HUES6 (cell line): ENCODE results near the gene TEX2.
"Not testable (repeated sequence)": the region's sequence is repeated elsewhere in the genome, so short reads cannot be mapped to it uniquely, and the experiment has no call there.

Experiments used
- H3K27ac ChIP-seq: 2 replicates; pipeline ENCODE4 v1.7.0; 2013; ENCODE audit warnings: low read depth, mild to moderate bottlenecking, low read length, inconsistent platforms
- H3K27me3 ChIP-seq: 2 replicates; pipeline ENCODE4 v1.6.1; 2013; ENCODE audit warnings: low read length; ENCODE audit not compliant: control insufficient read depth, insufficient read depth
- H3K36me3 ChIP-seq: 2 replicates; pipeline ENCODE4 v1.6.1; 2013; ENCODE audit warnings: low read length; ENCODE audit not compliant: control insufficient read depth, insufficient read depth
- H3K4me1 ChIP-seq: 2 replicates; pipeline ENCODE4 v1.6.1; 2013; ENCODE audit warnings: low read length; ENCODE audit not compliant: control insufficient read depth, insufficient read depth
- H3K4me3 ChIP-seq: 2 replicates; pipeline ENCODE4 v1.5.1; 2013; ENCODE audit warnings: low read depth, low read length
- H3K9ac ChIP-seq: one replicate; pipeline ENCODE4 v1.6.1; 2013; ENCODE audit warnings: mild to moderate bottlenecking, low read length
- H3K9me3 ChIP-seq: 2 replicates; pipeline ENCODE4 v1.6.1; 2013; ENCODE audit warnings: low read depth, low read length; ENCODE audit not compliant: control insufficient read depth, insufficient read depth

Gene TEX2

GRCh38 chr17:64252831-64253230 lies 10.2 kb downstream of the TEX2 start:
- H3K9me3 ChIP-seq, result no peaks in the 10 kb centered on the region
- no peaks in the 10 kb centered on the region for H3K36me3 ChIP-seq
- no peaks in the 10 kb centered on the region for H3K27me3 ChIP-seq
- peaks cover 6% of the 10 kb centered on the region; the same call in 1 of the 2 replicates for H3K4me1 ChIP-seq
- H3K4me3 ChIP-seq, result no peak overlapping the region
- H3K9ac ChIP-seq, result no peak overlapping the region
- no peak overlapping the region for H3K27ac ChIP-seq

- Histone ChIP-seq H3K27ac (no peak overlapping the region), H3K4me1 (no peaks in the 10 kb centered on the region), H3K9ac (no peak overlapping the region), H3K9me3 (no peaks in the 10 kb centered on the region), H3K36me3 (no peaks in the 10 kb centered on the region), H3K27me3 (no peaks in the 10 kb centered on the region), H3K4me3 (no peak overlapping the region)
Observed at GRCh38 chr17:64250233-64250835, 12.7 kb downstream of the TEX2 start.

DNA sequence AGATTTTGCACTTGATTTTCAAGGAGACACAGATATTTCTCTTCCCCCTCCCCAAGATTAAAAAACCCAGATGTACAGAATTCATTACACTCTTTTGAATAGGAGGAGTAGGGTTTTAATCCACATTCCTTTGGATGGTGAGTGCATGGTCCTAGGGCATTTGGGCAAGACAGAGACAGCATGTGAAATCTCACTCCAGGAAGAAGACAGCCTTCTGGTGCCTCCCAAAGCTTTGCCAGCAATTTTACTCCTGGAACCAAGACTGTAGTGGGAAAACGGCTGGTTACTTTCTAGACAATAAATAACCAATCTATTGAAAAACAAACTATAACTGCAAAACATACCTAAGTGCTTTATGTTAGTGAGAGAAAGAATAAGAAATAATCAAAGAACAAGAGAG lies 15.2 kb downstream of the TEX2 start:
- H3K9me3 ChIP-seq, result no peaks in the 10 kb centered on the region

DNA sequence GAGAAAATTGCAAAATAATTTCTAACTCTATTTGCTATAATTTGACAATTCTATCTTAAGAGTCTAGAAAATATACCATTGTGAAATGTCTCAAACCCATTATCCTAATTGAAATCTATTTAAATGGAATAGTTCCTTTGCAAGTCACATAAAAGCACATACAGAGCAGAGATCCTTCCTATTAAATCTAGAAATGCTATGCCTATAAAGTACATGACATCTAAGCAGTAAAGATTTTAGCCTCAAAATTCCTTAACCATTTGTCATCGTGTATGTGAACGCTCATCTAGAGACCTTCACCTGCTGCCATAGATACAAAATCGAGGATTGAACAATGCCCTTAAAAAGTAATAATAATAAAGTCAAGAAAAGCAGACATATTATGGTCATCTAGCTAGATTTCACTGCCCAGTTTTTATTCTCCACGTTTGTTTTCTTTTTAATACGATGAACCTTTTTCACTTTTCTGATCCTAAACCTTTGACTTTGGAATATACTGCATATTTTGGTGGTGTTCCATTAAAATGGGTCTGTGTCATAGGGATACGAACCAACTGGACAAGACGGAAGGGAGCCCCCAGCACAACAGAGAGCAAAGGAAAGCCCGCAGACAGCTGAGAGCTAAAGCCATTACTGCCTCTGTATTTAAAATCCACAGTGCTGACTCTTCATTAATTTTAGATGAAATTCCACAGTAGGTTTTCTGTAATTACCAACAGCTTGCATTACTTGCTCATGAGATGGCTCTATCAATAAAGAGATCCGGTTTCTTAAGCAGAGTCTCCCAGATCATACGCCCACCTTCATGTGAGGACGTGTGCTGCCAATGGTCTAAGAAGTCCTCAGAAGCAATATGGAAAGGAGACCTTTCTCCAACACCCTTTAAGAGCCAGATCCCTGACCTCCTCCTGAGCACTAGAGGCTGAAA lies 17.6 kb downstream of the TEX2 start:
- Histone ChIP-seq H3K4me1 (peaks cover 6% of the 10 kb centered on the region), H3K9ac (no peak overlapping the region), H3K27ac (no peak overlapping the region), H3K9me3 (no peaks in the 10 kb centered on the region), H3K4me3 (no peak overlapping the region), H3K27me3 (no peaks in the 10 kb centered on the region), H3K36me3 (no peaks in the 10 kb centered on the region)

More for the DNA sequence above, 15.2 kb downstream of the TEX2 start:
- no peaks in the 10 kb centered on the region for H3K36me3 ChIP-seq
- H3K27me3 ChIP-seq, result no peaks in the 10 kb centered on the region
- H3K4me3 ChIP-seq, result no peak overlapping the region
- no peak overlapping the region for H3K27ac ChIP-seq
- H3K4me1 ChIP-seq, result no peaks in the 10 kb centered on the region
- no peak overlapping the region for H3K9ac ChIP-seq

DNA sequence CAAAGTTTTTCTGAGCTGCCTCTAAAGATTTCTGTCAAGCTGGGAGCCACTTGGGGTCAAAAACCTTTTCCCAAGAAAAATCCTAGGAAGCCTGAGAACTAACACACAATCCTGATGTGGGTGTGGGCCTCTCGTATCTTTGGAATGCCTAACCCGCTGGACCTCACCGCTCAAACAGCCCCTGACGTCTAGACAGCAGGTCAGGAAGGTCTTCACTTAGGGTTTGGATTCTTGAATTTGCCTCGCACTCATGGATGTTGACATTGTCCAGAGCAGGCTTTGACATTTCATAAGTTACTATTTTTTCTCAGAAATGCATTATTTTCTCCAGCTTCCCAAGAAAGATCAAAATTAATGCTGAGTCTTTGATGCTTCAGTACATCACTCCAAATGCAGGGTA lies 18.9 kb downstream of the TEX2 start:
- Histone ChIP-seq H3K4me1 (peaks cover 10% of the 10 kb centered on the region), H3K27me3 (no peaks in the 10 kb centered on the region), H3K9me3 (no peaks in the 10 kb centered on the region), H3K27ac (no peak overlapping the region), H3K4me3 (no peak overlapping the region), H3K9ac (no peak overlapping the region), H3K36me3 (no peaks in the 10 kb centered on the region)

- Histone ChIP-seq H3K9ac (no peak overlapping the region), H3K36me3 (no peaks in the 10 kb centered on the region), H3K4me3 (no peak overlapping the region), H3K4me1 (peaks cover 10% of the 10 kb centered on the region), H3K27me3 (no peaks in the 10 kb centered on the region), H3K9me3 (no peaks in the 10 kb centered on the region), H3K27ac (no peak overlapping the region)
Observed at GRCh38 chr17:64243340-64243739, 19.7 kb downstream of the TEX2 start.

DNA sequence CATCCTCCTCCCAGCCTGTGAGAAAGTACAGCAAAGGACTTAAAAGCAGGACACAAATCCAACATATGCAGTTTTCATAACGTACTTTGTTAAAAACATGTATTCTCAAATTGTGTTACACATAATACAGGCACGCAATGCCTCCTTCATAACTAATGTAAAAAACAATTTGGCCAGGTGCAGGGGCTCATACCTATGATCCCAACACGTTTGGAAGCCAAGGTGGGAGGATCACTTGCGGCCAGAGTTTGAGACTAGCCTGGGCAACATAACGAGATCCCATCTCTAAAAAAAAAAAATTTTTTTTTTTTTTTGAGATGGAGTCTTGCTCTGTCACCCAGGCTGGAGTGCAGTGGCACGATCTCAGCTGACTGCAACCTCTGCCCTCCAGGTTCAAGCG lies 20.4 kb downstream of the TEX2 start:
- Histone ChIP-seq H3K9me3 (no peaks in the 10 kb centered on the region), H3K36me3 (no peaks in the 10 kb centered on the region), H3K9ac (no peak overlapping the region), H3K27ac (no peak overlapping the region), H3K27me3 (no peaks in the 10 kb centered on the region), H3K4me3 (no peak overlapping the region), H3K4me1 (peaks cover 10% of the 10 kb centered on the region)

- no peak overlapping the region for H3K9ac ChIP-seq
- no peaks in the 10 kb centered on the region for H3K9me3 ChIP-seq
- no peaks in the 10 kb centered on the region for H3K27me3 ChIP-seq
- H3K36me3 ChIP-seq, result no peaks in the 10 kb centered on the region
- no peak overlapping the region for H3K4me3 ChIP-seq
- H3K4me1 ChIP-seq, result peaks cover 18% of the 10 kb centered on the region
- H3K27ac ChIP-seq, result no peak overlapping the region
Observed at GRCh38 chr17:64240741-64241347, 22.2 kb downstream of the TEX2 start.

DNA sequence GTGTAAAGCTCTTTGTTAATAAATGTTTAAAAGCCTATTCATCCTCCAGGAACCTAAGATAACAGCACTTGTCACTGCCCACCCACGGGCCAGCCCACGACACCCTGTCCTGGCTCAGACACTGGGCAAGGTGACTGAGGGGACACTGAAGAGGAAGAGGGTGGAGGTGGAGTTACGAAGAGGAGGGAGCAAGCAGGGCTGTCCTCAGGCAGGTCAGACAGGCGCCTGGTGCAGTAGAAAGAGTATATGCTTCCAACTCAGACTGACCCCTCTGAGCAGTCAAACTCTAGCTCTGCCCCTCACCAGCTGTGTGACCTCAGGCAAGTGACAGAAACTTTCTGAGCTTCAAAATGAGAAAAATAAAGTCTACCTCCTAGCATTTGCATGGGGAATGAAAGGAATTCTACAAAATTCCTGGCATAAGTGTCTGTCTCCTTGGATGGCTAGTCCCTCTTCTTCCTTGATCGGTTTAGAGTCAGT lies 22.8 kb downstream of the TEX2 start:
- Histone ChIP-seq H3K4me1 (peaks cover 18% of the 10 kb centered on the region), H3K4me3 (no peak overlapping the region), H3K27ac (no peak overlapping the region), H3K9me3 (no peaks in the 10 kb centered on the region), H3K27me3 (no peaks in the 10 kb centered on the region), H3K9ac (no peak overlapping the region), H3K36me3 (no peaks in the 10 kb centered on the region)

DNA sequence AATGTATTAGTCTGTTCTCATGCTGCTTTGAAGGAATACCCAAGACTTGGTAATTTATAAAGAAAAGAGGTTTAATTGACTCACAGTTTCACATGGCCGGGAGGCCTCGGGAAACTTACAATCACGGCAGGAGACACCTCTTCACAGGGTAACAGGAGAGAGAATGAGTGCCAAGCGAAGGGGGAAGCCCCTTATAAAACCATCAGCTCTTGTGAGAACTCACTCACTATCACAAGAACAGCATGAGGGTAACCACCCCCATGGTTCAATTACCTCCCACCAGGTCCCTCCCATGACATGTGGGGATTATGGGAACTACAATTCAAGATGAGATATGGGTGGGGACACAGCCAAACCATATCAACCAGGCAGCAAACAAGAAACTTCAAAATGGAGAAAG lies 24.6 kb downstream of the TEX2 start:
- not testable (repeated sequence) for H3K27ac ChIP-seq, H3K9ac ChIP-seq

DNA sequence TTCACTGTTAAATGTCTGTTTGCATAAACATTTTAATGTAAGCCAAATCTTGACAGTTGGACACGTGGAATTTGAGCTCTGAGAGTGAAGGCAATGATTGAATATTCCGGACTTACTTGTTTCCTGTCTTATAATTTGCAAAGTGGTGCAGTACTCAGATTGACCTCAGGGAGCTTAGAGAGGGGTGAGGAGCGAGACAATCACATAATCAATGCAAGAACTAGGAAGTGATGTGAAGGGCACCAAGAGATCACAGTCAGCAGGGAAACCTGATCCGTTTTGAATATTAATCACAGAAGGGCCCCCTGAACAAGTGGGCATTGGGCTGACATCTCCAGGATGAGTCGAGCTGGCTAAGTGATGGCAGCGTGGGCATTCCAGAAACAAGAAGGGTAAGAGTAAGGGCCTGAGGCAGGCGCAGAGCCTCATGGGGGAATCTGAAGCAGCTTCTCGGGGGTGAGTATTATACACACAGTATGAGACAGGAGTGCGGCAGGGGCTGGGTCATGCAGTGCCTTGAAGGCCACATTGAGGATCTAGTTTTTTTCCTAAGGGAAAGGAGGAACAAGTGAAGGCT lies 26.1 kb downstream of the TEX2 start:
- Histone ChIP-seq H3K4me3 (no peak overlapping the region), H3K4me1 (peaks cover 21% of the 10 kb centered on the region), H3K9ac (no peak overlapping the region), H3K9me3 (no peaks in the 10 kb centered on the region), H3K27me3 (no peaks in the 10 kb centered on the region), H3K36me3 (no peaks in the 10 kb centered on the region), H3K27ac (no peak overlapping the region)

More for the DNA sequence above, 24.6 kb downstream of the TEX2 start:
- H3K9me3 ChIP-seq, H3K4me3 ChIP-seq, H3K36me3 ChIP-seq, H3K27me3 ChIP-seq: not testable (repeated sequence)
- H3K4me1 ChIP-seq, result peaks cover 18% of the 10 kb centered on the region
